HG02885 (cell line): ENCODE measurements around the gene SLC9A3.
"Not testable (repeated sequence)": the region's sequence is repeated elsewhere in the genome, so short reads cannot be mapped to it uniquely, and the experiment has no call there.

ENCODE experiments used
- ATAC-seq: cut with Tn5 transposase; IDR thresholded peaks from one replicate; pipeline ENCODE4 v1.9.1; 2021; ENCODE audit warnings: mild to moderate bottlenecking; ENCODE audit not compliant: unreplicated experiment, poor library complexity

The SLC9A3 gene

DNA sequence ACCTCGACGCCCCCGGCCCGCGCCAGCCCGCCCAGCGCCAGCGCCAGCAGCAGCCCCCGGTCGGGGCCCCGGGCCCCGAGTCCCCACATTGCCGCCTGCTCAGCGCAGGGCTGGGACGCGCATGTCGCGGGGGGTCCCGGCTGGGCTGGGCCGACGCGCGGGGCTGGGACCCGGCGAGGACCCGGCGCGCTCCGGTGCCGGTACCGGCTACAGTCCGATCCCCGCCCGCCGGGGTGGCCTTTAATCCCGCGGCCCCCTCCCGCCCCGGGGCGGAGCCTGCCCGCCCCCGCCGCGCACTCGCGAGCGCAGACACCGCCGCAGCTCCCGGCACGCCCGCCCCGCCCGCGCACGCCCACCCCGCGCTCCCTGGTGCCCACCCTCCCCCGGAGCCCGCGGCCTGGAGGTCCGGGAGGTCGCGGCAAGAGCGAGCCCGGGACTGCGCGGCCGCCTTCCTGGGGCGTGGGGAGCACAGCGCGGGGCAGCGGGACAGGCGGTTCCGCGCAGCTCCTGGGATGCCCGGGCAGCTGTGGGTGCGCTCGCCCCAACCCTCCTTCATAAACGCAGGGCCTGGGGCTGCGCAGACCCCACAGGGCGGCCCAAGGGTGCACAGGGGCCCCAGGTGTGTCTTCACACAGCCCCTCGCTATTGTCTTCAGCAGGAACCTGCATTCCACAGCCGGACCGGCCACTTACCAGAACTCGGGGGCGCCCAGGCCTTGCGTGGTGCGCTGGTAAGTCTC is at the start of gene SLC9A3:
Gene SLC9A3, minus strand, starts transcription at position 216 of the 739 bp plus-strand sequence.
- ATAC-seq, result no peak

DNA sequence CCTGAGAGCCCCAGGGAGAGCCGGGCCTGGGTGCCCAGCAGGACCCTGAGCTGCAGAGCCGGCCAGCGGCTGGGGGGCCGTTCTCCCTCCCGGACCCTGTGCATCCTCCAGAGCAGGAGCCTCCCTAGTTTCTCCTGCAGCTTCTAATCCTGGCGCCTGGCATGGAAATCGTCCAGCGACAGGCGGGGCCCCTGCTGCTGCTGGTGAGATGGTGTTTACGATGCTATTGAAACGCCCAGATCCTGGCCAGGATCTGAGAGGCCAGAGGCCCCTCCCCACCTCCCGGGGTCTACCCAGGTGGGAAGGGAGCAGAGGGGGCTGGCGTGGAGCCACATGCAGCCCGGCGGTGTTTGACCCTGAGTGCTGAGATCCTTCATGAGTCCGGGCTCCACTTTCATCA is 49.7 kb upstream of the SLC9A3 start:
- ATAC-seq, result no peak

DNA sequence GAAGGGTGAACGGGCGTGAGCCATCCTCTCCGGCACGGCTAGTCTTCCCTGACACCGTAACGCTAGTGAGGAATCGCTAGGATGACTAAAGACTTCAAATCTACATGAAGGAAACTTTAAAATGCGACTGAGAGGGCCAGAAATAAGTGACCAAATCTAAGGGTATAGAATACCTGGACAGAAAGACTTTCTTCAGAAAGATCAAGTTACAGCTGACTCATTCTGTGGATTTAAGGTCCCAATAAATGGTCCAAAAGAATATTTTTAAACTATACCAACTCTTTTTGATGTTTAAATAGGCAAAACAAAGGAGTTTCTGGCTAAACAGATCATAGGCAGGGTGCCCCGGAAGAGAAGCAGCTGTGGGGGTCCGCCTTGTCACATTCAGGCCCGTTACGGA is 49.0 kb upstream of the SLC9A3 start:
- ATAC-seq, result no peak

DNA sequence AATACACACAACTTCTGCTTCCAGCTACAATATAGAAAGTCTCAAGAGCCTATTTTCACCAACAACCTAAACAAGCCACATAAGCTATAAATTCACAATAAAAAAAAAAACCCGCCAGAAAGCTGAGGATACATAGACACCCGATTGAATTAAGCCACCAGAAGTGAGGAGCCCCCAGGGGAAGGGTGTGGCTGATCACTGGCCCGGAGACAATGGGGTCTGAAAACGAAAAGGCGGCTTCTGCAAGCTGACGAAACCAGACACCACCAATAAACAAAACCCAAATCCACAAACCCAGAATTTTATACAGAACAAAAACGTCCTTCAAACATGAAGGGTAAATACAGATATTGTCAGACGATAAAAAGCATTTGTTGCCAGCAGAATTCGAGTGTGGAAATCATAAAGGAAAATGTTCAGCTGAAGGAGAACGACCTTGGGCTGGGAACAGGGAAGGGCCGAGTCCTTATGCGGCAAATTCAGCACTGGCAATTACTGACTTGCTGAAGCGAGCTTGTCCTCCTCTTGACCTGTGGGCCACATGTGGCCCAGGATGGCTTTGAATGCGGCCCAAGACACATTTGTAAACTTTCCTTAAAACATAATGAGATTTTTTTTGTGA is 48.3 kb upstream of the SLC9A3 start:
- no peak for ATAC-seq

DNA sequence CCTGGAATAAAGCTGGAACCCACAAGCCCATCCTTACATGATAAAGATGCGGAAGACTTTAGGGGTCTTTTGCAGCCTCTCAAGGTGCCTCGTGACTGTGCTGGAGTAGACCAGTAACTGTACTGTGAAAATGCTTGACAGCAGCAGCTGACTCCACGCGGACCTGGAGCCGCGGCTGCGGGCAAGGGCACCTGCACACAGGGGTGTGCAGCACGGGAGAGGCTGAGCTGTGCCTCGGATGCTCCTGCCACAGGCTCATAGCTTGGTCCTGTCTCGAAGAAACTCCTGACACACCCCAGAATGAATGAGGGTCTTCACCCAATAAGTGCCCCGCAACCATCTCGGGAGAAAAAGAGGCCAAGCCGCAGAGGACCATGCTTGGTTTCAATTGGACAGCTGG is 47.5 kb upstream of the SLC9A3 start:
- ATAC-seq, result no peak

DNA sequence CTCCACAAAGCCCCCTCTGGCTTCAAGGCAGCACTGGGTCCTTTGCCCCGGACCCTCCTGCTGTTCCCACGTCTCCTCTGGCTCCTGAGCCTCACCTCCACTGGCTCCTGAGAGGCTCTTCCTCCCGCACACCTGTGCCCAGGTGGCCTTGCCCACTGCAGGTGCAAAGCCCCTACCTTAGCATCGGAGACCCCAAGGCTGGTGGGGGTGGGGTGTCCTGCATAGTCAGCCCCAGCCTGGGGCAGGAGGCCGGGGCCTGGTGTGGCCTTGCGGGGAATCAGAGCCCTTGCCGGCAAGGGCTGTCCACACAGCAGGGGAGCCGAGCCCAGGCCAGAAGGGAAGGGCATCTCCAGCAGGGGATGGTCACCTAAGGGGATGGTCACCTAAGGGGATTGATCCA is 46.6 kb upstream of the SLC9A3 start:
- no peak for ATAC-seq

DNA sequence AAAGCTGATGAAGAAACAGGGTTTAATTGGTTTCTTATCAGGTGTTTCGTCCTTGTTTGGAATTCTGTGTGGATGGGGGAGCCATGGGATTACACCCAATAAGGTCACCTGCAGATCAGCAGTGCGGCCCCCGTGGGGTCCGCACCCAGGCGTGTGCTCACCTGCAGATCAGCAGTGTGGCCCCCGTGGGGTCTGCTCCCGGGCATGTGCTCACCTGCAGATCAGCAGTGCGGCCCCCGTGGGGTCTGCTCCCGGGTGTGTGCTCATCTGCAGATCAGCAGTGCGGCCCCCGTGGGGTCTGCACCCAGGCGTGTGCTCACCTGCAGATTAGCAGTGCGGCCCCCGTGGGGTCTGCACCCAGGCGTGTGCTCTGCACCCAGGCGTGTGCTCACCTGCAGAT is 46.2 kb upstream of the SLC9A3 start:
- no peak for ATAC-seq

DNA sequence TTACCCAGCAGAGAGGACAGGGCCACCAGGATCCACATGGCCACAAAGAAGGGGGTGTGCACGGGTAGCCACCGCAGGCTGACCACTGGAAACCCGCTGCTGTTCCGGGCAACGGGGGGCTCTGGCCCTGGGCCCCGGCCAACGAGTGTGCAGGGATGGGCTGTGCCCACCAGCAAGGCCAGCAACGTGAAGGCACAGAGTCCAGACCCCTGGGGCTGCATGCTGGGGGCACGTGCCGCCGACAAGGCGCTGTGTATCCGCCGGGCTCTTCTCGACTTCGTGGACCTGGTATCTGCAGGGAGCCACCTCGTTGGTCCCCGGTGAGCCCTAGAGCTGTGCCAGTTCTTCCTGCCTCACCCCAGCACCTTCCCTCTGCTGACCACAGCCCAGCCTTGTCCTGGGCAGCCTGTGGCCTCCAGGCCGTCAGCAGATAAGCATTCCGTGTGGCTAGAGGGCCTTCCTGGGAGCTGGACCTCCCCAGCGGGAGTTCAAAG is 45.7 kb upstream of the SLC9A3 start:
- no peak for ATAC-seq

DNA sequence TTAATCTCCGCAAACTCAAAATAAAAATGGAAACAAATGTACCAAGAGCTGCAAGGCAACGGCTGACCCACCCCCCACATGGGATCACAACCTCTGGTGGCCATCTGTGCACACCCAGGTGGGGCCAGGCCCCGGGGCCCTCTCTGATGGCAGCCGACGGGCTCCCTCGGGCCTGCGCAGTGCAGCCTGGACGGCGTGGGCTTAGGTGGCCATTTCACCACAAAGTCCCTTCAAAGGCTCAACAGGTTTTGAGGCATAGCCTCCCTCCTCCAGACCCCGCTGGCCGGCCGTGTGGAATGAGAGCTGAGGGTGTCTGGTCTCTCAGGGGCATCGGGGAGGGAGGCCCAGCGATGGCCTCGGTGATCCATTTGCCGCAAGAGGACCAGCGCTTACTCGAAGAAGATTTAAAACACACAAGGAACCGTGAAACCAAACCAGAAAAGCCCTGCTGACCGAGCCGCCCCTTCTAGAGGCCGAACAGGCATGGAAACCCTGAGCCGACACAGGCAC is 45.2 kb upstream of the SLC9A3 start:
- no peak for ATAC-seq

DNA sequence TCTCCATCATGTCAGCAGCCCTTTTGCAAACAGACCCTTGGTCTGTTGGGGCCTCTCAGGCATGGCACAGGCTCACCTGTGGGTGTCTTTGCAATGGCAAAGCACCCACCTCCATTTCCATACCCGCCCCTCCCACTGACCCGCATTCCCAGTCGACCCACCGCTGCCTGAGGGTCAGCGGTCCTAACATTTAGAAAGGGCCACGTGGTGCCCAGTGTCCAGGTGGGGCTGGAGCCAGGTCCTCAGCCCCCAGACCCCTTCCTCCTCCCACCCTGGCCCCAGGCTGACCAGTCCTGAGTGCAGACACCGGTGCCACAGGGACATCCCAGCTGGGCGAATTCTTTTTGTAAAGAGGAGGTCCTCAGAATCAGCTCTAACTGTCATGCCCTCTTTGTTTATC is 44.6 kb upstream of the SLC9A3 start:
- no peak for ATAC-seq

DNA sequence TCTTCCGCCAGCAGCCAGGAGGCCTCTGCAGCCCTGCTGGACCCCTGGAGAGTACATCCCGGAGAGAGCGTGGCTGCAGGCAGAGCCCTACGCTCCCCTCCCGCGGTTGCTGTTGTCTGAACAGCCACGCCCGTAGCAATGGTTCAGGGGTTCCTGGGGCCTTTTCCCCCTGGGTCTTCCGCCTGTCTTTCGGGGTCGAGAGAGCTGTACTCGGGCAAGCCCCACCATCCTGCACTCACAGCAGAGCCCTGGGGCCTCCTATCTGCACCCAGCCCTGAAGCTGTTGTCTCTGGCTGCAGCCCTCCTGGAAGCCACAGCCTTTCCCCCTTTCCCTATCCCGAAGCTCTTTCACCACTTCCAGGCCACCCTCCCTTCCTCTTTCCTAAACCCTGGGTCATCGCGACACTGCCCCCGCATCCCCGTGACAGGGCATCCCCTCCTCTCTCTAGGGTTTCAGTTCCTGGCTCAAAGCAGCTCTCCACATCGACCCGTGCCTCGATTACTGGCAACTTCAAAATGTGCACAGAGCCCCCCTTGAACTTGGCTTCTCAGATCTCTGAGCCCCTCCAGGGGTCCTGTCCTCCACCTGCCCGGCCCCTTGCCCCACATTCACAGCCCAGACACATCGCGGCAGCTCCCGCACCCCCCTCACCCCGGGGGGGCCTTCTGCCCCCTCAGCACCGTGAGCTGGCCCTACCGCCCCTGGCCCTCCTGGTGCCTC is 44.0 kb upstream of the SLC9A3 start:
- ATAC-seq, result no peak

DNA sequence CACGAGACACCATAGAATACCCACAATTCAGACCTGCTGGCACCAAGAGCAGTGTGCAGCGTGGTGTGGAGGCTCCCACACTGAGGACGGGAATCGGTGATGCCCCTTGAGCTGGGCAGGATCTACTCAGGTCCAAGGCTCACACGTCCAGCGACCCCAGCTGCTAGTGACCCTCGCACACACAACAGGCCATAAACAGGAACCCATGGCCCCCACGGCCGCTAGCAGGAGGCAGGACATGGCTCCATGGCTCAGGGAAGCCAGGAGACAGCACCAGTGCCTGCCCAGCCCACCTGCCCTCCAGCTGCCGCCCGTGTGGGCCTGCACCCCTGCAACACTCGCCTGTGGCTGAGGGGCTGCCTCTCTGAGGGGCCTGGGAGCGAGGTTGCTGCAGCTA is 43.4 kb upstream of the SLC9A3 start:
- no peak for ATAC-seq

DNA sequence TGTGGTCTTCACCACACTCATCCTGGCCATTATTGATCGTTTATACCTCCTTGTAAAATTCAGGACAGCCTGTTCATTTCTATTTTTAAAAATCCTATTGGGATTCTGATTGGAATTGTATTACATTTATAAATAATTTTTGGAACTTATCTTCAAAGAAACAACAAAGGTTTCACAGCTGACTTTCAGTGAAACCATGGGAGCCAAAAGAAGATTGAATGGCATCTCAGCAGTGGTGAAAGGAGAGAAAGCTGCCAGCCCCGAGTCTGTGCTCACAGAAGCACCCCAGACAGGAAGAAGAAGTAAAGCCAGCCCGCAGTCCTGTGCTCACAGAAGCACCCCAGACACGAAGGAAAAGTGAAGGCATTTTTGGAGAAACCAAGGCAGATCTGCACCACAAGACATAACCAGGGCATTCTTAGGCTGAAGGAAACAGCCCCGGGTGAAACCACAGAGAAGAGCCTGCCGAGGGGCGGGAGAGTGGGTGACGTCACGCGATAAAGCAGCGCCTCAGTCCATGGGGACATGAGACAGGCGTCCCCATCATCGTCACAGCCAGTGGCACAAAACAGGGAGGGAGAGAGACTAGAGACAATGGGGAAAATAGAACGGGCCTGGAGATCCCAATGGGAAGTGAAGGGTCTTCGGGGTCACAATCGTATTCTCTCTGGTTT is 42.5 kb upstream of the SLC9A3 start:
- no peak for ATAC-seq

DNA sequence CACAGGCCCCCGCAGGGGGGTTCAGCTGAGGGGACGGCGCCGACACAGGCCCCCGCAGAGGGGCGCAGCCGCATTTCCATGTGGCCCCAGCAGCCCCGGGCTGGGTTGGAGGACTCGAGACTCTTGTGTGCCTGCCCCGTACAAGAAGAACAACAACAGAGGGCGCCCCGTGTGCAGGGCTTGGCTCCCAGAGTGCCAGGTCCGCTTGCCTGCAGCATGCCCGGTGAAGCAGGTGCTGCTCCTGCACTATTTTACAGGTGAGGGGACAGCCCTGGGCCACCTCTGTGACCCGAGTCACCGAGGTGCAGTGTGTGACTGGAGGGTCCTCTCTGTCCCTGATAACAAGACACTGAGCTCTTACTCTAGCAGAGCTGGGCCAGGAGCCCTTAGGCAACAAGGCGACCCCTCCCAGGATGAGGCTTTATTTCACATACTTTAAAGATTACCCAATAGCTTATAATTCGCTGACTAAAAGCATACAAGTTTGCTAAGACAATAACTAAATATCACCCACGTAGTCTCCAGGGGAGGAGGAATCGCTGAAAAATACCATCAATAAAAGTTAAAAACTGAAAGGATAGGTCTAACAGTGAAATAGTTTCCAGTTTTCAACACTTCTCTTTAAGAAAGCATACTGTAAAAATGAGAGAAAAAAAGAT is 41.7 kb upstream of the SLC9A3 start:
- ATAC-seq, result no peak

DNA sequence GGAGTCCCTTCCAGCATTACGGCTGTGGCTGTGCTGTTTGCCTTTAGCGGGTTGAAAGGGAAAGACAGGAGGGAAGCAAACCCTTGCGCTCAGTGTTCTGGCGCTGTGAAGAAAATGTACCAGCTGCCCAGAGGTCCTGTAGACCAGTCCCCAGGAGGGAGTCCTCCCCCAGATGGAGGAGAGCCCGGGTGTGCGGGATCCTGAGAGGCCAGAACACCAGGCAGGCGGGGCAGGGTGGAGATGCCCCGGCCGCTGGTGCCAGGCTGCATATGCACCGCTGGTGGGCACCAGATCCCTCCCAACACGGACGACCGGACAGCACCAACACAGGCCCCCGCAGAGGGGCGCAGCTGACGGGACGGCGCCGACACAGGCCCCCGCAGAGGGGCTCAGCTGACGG is 37.2 kb upstream of the SLC9A3 start:
- no peak for ATAC-seq

DNA sequence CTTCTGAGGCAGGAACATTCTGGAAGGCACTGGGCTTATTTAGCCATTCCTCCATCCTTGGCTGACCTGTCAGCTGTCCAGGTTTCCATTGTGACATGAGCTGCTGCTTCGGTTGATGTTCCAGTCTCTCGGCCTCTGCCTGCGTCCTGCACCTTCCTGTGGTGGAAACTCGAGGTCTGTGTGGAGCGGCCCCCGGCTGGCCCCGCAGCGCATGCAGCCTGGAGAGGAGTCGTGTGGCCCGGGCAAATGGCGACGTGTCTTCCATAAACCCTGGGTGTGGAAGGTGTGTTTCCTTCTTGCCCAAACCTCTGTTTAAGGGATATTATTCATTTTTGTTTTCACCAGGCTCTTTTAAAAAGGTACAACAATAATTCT is 36.5 kb upstream of the SLC9A3 start:
- ATAC-seq, result no peak

DNA sequence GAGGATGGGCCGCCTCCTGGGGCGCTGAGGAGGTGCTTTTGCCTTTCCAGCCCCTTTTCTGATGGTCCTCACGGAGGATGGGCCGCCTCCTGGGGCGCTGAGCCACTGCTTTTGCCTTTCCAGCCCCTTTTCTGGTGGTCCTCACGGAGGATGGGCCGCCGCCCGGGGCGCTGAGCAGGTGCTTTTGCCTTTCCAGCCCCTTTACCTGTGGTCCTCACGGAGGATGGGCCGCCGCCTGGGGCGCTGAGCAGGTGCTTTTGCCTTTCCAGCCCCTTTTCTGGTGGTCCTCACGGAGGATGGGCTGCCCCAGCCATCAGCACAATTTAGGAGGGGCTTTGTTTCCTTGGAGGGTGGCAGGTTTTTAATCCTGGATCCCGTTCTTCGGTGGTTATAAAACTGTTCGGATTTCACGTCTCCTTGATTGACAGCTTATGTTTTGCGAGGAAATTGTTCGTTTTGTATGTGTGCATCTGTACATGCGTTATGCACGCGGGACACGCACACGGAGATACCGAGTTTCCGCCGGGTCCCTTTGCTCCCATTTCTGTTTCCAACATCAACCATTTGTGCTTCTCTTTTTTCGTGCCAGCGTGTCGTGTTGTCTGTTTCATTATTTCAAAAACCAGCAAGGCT is 34.7 kb upstream of the SLC9A3 start:
- ATAC-seq, result no peak

DNA sequence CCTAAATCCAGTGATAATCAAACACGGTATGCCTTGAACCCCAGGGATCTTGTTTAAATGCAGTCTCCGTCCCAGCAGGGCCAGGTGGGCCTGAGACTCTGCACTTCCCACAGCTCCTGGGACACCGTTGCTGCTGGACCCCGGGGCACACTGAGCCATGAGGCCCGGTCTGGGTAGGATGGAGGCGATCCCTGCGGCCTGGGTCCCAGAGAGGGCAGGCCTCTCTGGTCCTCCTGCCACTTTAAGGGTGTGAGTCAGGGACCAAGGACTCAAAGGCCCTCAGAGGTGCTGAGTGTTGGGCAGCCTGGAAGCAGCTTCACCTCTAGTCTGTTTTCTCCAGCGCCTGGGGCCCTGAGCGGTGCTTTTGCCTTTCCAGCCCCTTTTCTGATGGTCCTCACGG is 34.1 kb upstream of the SLC9A3 start:
- no peak for ATAC-seq

DNA sequence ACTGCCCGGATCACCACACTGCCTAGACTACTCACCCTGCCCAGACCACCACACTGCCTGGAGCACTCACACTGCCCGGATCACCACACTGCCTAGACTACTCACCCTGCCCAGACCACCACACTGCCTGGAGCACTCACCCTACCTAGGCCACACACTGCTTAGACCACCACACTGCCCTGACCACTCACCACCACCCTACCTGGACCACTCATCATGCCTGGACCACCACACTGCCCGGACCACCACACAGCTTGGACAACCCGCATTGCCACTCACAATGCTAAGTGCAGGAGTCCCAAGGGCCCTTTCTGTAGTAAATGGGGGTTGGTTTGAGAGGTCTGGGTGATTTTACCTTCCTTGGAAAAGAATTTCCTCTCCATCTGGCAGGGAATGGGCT is 33.7 kb upstream of the SLC9A3 start:
- not testable (repeated sequence) for ATAC-seq

DNA sequence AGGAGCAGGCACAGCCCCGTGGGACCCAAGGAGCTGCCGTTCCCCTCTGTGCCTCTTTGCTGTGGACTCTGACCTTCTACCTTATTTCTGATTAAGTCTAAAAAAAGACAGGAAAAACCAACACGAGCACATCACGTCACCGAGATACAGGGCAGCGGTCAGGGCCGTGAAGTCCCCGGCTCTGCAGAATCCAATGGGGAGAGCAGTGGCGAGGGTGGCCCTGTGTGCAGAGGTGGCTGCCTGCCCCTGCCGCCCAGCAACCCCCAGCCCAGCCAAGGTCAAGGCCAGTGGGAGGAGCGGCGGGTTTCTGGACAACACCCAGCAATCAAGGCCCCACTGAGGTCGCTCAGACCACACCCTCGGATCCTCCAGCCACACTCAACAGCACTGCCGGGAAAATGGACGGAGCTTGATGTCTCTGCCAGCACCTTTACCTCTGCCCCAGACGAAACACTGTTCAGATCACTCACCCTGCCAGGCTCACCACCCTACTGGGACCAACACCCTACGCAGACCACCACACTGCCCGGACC is 32.7 kb upstream of the SLC9A3 start:
- no peak for ATAC-seq
